Bronchial epithelial cell (primary cell): ENCODE data around the gene PKMYT1. TPM values are rescaled to one million over a fixed set of nuclear protein-coding genes. Genes with fewer than 3 reads are reported as not detected.

Experiments used
- DNase-seq: peaks from one replicate; pipeline ENCODE4 v3.0.0-alpha.2; 2010; ENCODE audit warnings: low read depth
- FAIRE-seq: peaks from 2 replicates; lab custom pipeline; 2011; peaks lifted over from hg19 to GRCh38; lab: Jason Lieb, UNC
- H3K27me3 ChIP-seq: 2 replicates; pipeline ENCODE4 v1.5.1; 2011; ENCODE audit warnings: low read length; ENCODE audit not compliant: control insufficient read depth, insufficient read depth
- H3K36me3 ChIP-seq: 2 replicates; pipeline ENCODE4 v1.5.1; 2011; ENCODE audit warnings: low read length; ENCODE audit not compliant: control insufficient read depth, insufficient read depth
- H3K4me3 ChIP-seq: 2 replicates; pipeline ENCODE4 v1.5.1; 2011; ENCODE audit warnings: mild to moderate bottlenecking, low read depth, low read length, control low read depth
- CTCF ChIP-seq: IDR thresholded peaks from 2 replicates; pipeline ENCODE4 v1.5.1; 2011; ENCODE audit warnings: mild to moderate bottlenecking, moderate library complexity, low read length, control low read depth, inconsistent platforms; ENCODE audit not compliant: insufficient read depth, severe bottlenecking
- total RNA-seq: library from RNA; depleted of rRNA; stranded (reverse); fragments of >200 nt; gene quantifications from 2 replicates; pipeline ENCODE4 v1.2.1, GENCODE V29; 2014

Gene PKMYT1
- total RNA-seq, 1 donor from 2014 or later, result 0.26 TPM

GRCh38 chr16:2968368-2968737 lies 11.9 kb downstream of the PKMYT1 start:
- TF ChIP-seq CTCF, result no peak
- DNase-seq, result no peak
- Histone ChIP-seq H3K27me3 (no peaks in the 10 kb centered on the region), H3K4me3 (no peak overlapping the region), H3K36me3 (peaks cover 1% of the 10 kb centered on the region)
- no peak for FAIRE-seq

GRCh38 chr16:2967721-2968161 lies 12.5 kb downstream of the PKMYT1 start:
- peaks cover 1% of the 10 kb centered on the region for H3K36me3 ChIP-seq
- no peak for DNase-seq
- H3K27me3 ChIP-seq, result no peaks in the 10 kb centered on the region
- FAIRE-seq, result no peak
- H3K4me3 ChIP-seq, result no peak overlapping the region
- TF ChIP-seq CTCF, result no peak

- no peak overlapping the region for H3K4me3 ChIP-seq
- no peak for TF ChIP-seq CTCF
- DNase-seq (no peak), FAIRE-seq (no peak)
- no peaks in the 10 kb centered on the region for H3K36me3 ChIP-seq
- no peaks in the 10 kb centered on the region for H3K27me3 ChIP-seq
These were observed 13.0 kb downstream of the PKMYT1 start for GRCh38 chr16:2967211-2967631.

GRCh38 chr16:2966808-2967191 lies 13.4 kb downstream of the PKMYT1 start:
- DNase-seq (no peak), FAIRE-seq (no peak)
- H3K27me3 ChIP-seq, result no peaks in the 10 kb centered on the region
- no peak overlapping the region for H3K4me3 ChIP-seq
- no peaks in the 10 kb centered on the region for H3K36me3 ChIP-seq
- no peak for TF ChIP-seq CTCF

- Histone ChIP-seq H3K36me3 (no peaks in the 10 kb centered on the region), H3K4me3 (no peak overlapping the region), H3K27me3 (no peaks in the 10 kb centered on the region)
- no peak for DNase-seq
- no peak for FAIRE-seq
- TF ChIP-seq CTCF, result no peak
These were observed 14.0 kb downstream of the PKMYT1 start for GRCh38 chr16:2966043-2966807.
